GM19328 (cell line): ENCODE data around the gene KDM4B.

Experiments used
- ATAC-seq: cut with Tn5 transposase; IDR thresholded peaks from one replicate; pipeline ENCODE4 v1.9.1; 2021; ENCODE audit warnings: mild to moderate bottlenecking, moderate library complexity; ENCODE audit not compliant: unreplicated experiment

Gene KDM4B

DNA sequence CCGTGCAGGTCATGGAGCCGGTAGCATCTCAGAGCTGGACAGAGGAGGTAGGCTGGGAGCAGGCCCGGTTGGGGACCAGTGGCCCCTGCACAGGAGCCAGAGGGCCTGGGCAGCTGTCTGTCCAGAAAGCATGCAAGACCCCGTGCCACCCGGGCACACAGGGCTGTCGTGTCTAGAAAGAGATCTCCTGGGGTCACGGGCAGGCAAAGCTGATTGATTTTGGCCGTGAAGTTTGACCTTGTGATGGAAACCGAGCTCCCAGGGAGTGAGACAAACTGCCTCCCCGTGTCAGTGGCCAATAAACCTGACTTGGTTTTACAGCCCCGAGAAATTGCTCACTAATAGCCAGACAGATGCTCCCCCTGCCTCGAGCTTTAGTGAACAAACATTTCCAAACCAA lies 98.8 kb downstream of the KDM4B start:
- no peak for ATAC-seq

DNA sequence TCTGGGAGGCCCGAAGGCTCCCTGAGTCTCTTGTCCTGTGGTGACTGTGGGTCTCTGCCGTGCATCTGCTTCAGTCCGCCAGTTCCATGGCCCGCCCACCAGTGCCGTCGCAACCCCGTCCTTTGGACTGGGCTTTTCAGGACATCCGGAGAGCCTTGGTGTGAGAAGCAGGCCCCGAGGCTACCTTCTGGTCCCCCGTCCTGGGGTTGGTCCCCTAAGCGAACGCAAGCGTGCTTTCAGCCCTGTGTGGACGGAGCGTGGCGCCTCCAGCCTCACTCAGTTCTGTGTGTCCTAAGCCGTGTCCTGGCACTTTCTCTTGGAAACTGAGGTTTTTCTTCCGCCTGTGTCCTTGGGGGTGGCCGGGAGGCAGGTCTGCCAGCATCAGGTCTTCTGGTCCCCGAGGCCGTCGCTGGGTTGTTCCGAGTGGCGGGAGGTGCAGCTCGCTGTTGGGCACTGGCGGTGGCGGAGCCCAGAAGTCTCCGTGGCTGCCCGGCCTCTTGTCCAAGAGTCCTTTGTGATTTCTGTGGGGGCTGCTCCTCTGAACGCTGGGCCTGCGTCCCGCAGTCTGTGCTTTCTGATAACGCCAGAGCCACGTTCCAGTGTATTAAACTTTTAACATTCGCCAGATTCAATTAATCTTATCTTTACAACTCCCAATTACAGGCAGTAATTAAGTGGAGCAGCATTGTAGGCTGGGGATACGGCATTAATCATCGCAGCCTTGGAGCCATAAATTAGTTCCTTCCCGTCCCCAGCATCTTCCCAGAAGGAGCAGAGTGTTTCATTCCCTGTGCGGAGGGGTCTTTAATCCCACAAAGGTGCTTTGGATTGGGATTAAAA lies 99.5 kb downstream of the KDM4B start:
- no peak for ATAC-seq

DNA sequence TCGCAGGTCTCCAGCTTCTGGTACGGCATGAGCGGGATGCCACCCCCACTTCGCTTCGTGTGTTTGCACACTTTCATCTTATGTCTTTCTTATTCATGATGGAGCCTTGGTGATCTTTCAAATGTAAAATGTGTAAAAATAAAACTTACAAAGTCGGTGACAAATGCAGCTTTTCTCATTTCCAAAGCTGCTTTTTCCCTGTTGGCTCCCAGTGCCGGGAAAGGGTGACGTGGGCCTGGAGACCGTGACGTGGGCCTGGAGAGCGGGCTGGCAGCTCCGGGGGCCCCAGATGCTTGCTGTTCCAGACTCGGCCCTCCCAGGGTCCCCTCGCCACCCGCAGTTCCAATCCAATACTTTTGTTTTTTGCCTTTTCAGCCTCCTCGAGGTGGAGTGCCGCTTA lies 101.4 kb downstream of the KDM4B start:
- ATAC-seq = no peak

GRCh38 chr19:5070930-5071329 lies 102.0 kb downstream of the KDM4B start:
- no peak for ATAC-seq

DNA sequence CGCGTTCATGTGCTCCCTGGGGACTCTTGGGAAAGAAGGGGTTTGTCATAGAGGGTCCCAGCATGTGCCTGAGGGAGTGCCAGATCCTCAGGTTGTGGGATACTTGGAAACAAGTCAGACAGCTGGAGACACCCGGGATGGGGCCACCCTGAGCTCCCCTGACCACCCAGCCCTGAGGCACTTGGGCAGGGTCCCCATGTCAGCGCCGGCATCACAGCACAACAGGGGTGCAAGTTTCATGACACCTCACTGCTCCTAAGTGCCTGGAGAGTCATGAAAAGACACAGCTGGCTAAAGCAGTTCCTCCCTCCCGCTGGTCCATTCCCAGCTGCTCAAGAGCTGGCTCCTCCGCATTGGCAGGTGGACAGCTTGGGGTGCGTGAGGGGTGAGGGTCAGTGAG lies 102.7 kb downstream of the KDM4B start:
- ATAC-seq = no peak

- ATAC-seq = no peak
Observed at GRCh38 chr19:5072115-5072514, 103.2 kb downstream of the KDM4B start.

DNA sequence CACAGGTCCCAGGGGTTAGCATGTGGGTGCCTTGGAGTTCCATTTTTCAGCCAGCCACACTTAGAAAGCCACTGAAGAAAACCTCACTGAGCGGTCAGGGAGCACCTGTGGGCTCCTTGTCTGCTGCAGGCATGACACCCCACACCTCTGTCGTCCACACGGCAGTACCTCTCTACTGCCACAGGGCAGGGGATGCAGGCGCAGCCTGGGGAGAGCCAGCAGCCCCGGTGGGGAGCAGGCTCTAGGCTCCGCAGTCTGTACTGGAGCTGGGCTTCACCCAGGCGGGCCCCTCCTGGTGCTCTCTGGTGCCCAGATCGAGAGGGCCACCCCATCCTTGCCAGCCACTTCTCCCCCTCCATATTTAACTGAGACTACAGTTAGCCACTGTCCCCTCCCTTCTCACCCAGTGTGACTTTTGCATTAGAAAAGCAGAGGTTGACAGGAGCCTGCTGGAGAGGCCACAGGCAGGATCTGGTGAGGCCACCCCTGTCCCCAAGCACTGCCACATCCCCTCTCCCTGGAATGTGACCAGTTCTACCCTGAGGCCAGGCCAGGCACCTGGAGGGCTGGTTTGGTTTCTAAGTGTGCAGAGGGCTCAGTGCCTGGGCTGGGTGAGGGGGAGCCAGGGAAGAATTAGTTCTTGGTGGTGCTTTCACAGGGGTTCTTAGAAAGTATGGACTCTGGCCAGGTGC lies 104.4 kb downstream of the KDM4B start:
- no peak for ATAC-seq

DNA sequence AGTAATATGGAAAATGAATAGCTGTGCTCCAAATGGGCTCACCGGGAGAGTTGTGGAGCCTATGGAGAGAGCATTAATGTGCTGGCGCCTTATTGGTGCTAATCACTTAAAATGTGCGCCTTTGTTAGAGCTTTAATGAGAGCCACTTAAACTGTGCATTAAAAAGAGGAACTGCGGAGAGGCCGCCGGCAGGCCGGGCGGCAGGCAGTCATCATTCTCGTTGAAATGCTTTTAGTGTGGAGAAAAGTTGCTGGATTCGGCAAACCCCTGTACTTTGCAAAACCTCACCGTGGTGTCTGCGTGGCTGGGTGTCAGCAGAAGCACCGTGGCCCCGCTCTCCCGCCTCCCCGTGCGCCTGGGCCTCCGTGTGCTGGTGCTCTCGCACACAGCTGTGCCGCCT lies 105.5 kb downstream of the KDM4B start:
- ATAC-seq = no peak

- no peak for ATAC-seq
Observed at GRCh38 chr19:5074830-5075394, 106.0 kb downstream of the KDM4B start.

- no peak for ATAC-seq
Observed at GRCh38 chr19:5075597-5075996, 106.7 kb downstream of the KDM4B start.

GRCh38 chr19:5076440-5077208 lies 107.7 kb downstream of the KDM4B start:
- ATAC-seq = no peak

DNA sequence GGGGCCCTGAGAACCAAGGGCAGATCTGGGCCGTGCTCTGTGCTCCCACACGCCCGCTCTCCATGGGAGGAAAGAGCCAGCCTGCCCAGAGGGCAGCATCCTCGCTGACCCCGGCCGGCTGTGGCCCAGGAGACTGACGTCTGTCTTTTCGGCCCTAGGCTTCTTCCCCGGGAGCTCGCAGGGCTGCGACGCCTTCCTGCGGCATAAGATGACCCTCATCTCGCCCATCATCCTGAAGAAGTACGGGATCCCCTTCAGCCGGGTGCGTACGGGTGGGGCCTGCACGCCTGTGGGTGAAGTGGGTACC lies 108.2 kb downstream of the KDM4B start:
- no peak for ATAC-seq

DNA sequence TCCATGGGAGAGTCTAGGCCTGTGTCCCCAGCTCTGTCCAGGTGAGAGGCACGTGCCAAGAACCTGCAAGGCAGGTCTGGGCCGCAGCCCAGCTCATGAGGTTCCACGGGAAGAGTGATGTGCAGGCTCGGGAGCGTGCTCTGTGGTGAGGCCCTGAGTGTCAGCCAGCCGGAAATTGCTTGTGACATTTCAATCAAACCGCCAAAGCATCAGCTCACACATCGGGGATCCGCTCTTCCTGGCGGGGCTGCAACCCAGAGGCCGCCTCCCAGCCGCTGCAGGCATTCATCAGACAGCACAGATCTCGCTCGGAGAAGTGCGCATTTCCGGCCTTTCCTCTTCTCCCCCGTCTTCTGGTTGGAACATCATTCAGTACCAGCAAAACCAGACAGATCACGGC lies 109.3 kb downstream of the KDM4B start:
- ATAC-seq = no peak

DNA sequence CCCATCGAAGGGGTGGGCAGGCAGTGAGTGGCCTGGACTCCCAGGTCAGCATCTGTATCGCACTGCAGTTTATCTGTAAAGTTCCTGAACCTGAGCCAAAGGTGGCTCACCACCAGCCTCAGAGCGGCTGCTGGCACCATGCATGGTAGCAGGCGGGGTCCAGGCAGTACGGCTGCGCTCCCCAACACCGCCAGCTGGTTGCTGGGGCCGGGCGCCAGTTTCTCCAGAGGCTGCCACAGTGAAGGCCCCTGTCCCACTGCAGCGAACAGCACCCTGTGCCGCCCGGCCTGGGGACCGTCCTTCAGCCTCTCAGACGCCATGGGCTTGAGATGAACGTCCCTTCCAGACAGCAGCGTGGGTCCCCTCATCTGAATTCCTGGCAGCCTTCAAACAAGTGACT lies 109.8 kb downstream of the KDM4B start:
- no peak for ATAC-seq

- no peak for ATAC-seq
Observed at GRCh38 chr19:5079071-5079774, 110.3 kb downstream of the KDM4B start.

DNA sequence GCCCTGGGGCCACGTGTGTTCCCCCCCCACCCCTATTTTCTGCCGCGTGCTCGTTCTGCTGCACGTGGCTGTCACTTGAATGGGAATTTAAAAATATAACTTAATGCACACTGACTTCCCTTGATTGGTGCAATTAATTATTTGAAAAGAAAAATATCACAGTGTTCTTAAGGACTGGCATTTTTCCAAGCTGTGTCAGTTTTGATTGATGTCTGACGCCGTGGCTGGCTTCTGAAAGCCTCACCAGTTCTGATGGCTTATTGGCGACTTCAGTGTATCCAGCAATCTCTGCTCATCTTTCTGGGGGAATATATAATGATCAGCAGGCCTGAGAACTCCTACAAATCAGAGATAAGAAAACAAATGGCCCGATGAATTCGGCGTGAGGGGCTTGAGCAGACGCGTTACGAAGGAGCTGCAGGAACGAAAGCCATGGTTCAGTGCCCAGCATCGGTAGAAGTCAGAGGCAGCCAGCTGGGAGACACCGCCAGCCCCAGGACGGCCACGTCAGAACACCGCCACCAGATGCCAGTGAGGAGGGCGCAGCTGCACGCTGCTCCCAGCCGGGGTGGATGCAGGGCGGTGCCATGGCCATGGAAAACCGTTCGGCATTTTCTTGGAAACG lies 111.2 kb downstream of the KDM4B start:
- ATAC-seq = no peak

- no peak for ATAC-seq
Observed at GRCh38 chr19:5080809-5081208, 111.9 kb downstream of the KDM4B start.

DNA sequence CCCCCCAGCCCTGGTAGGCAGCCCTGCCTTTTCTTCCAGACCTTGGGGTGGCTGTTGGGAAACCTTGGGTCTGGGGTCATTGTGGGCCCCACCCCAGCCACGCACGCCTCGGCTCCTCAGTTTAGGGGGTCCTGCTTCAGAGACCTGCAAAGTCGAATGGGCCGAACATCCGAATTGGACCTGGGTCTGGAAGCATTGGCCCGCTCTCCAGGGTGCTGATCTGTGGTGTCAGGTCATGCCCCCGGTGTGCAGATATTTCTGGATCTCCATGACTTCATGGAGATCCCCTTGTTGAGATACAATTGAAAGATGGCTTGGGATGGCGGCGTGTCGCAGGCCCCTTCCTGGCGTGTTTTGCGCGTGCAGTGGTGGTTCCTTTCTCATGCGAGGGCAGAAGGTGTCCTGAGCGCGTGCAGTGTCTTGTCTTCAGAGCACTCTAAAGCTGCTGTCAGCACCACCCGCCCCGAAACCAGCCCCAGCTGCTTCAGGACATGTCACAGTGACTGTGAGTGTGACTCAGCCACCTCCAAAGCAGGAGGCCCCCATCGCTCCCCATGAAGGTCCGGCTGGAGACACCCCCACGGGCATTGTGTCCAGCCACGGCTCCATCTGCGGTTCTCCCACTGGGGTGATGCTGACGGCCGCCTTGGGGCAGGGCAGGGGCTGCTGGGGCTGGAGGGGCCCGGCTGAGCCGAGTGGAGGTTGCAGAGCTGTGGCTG lies 112.7 kb downstream of the KDM4B start:
- ATAC-seq = no peak

DNA sequence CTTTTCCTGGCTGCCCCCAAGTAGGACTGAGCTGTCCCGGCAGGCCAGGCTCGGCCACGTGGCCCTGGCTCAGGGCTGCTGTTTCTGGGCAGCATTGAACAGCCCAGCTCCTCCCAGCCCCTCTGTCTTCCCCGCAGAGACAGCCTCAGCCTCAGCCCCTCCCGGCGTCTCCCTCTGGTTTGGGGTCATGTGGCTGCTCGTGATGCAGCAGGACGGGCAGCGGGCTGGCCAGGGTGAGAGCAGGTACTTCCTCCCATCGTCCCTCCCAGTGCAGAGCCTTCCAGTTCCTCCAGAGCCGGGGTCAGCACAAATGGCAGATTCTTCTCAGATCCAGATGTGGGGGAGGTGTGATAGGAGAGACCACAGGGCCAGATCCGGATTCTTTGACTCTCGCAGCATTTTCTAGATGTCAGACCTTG lies 114.6 kb downstream of the KDM4B start:
- no peak for ATAC-seq

- ATAC-seq = no peak
Observed at GRCh38 chr19:5085566-5085965, 116.7 kb downstream of the KDM4B start.
